ENCODE data around the gene EPM2AIP1. TPM values are rescaled to one million over a fixed set of nuclear protein-coding genes. Genes with fewer than 3 reads are reported as not detected.

The EPM2AIP1 gene
- 11.0 and 12.3 TPM in 2 replicates for total RNA-seq

GRCh38 chr3:36992806-36993325, at the start of gene EPM2AIP1:
Gene EPM2AIP1, minus strand, starts transcription at chr3:36993131. Its CDS starts 54 bp downstream, at chr3:36993077.

DNA sequence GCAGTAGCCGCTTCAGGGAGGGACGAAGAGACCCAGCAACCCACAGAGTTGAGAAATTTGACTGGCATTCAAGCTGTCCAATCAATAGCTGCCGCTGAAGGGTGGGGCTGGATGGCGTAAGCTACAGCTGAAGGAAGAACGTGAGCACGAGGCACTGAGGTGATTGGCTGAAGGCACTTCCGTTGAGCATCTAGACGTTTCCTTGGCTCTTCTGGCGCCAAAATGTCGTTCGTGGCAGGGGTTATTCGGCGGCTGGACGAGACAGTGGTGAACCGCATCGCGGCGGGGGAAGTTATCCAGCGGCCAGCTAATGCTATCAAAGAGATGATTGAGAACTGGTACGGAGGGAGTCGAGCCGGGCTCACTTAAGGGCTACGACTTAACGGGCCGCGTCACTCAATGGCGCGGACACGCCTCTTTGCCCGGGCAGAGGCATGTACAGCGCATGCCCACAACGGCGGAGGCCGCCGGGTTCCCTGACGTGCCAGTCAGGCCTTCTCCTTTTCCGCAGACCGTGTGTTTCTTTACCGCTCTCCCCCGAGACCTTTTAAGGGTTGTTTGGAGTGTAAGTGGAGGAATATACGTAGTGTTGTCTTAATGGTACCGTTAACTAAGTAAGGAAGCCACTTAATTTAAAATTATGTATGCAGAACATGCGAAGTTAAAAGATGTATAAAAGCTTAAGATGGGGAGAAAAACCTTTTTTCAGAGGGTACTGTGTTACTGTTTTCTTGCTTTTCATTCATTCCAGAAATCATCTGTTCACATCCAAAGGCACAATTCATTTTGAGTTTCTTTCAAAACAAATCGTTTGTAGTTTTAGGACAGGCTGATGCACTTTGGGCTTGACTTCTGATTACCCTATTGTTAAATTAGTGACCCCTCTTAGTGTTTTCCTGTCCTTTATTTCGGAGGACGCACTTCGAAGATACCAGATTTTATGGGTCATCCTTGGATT, 674 bp upstream of the EPM2AIP1 start, which contains the start of gene MLH1:
MLH1 (plus strand) TSS at position 193 of the 958 bp plus-strand sequence; CDS start at position 223, 30 bp downstream.

GRCh38 chr3:36944641-36945270, 48.2 kb downstream of the EPM2AIP1 start, which contains the start of gene TRANK1:
Gene TRANK1, minus strand, starts transcription at chr3:36945054. Its CDS starts 245 bp downstream, at chr3:36944809.

Other genes starting within 250 kb of the EPM2AIP1 start
- gene DCLK3, start 228.6 kb downstream of the EPM2AIP1 start, total RNA-seq, result 0.10 and 0.59 TPM in 2 replicates
- 10.3 and 15.6 TPM in 2 replicates for gene TRANK1, start 48.1 kb downstream of the EPM2AIP1 start, total RNA-seq
- gene MLH1, start 387 bp upstream of the EPM2AIP1 start, total RNA-seq, result 36.2 and 36.4 TPM in 2 replicates
- gene LRRFIP2, start 181.5 kb upstream of the EPM2AIP1 start, total RNA-seq, result 44.6 and 53.3 TPM in 2 replicates

Measured in smooth muscle cell of the pulmonary artery (primary cell).